ENCODE data around the gene DCAF7.

Gene DCAF7

GRCh38 chr17:63537991-63538692, 12.1 kb upstream of the DCAF7 start:
- no peak overlapping the region for H3K4me3 ChIP-seq (replicated peaks in 1 of 2; ENCODE audit: low read depth in 2 of 2, low read length in 2 of 2)
- no peak for TF ChIP-seq CTCF (IDR thresholded peaks at IDR 0.05; ENCODE audit: low read depth, low read length)
- DNase-seq (ENCODE audit: low read depth in 2 of 2) = no peak

- no peak overlapping the region for H3K4me3 ChIP-seq (replicated peaks in 1 of 2; ENCODE audit: low read depth in 2 of 2, low read length in 2 of 2)
- no peak for DNase-seq (ENCODE audit: low read depth in 2 of 2)
- no peak for TF ChIP-seq CTCF (IDR thresholded peaks at IDR 0.05; ENCODE audit: low read depth, low read length)
Measured at GRCh38 chr17:63538693-63539595, 11.3 kb upstream of the DCAF7 start.

GRCh38 chr17:63540590-63540989, 9.7 kb upstream of the DCAF7 start:
- no peak for TF ChIP-seq CTCF (IDR thresholded peaks at IDR 0.05; ENCODE audit: low read depth, low read length)
- DNase-seq (ENCODE audit: low read depth in 2 of 2) = no peak
- H3K4me3 ChIP-seq (replicated peaks in 1 of 2; ENCODE audit: low read depth in 2 of 2, low read length in 2 of 2) = no peak overlapping the region

GRCh38 chr17:63542218-63542545, 8.1 kb upstream of the DCAF7 start:
- TF ChIP-seq CTCF (IDR thresholded peaks at IDR 0.05; ENCODE audit: low read depth, low read length) = no peak
- no peak overlapping the region for H3K4me3 ChIP-seq (replicated peaks in 1 of 2; ENCODE audit: low read depth in 2 of 2, low read length in 2 of 2)
- no peak for DNase-seq (ENCODE audit: low read depth in 2 of 2)

- no peak for TF ChIP-seq CTCF (IDR thresholded peaks at IDR 0.05; ENCODE audit: low read depth, low read length)
- no peak for DNase-seq (ENCODE audit: low read depth in 2 of 2)
- no peak overlapping the region for H3K4me3 ChIP-seq (replicated peaks in 1 of 2; ENCODE audit: low read depth in 2 of 2, low read length in 2 of 2)
Measured at GRCh38 chr17:63542942-63543821, 7.1 kb upstream of the DCAF7 start.

GRCh38 chr17:63543822-63544420, 6.4 kb upstream of the DCAF7 start:
- H3K4me3 ChIP-seq (replicated peaks in 1 of 2; ENCODE audit: low read depth in 2 of 2, low read length in 2 of 2) = no peak overlapping the region
- no peak for TF ChIP-seq CTCF (IDR thresholded peaks at IDR 0.05; ENCODE audit: low read depth, low read length)
- DNase-seq (ENCODE audit: low read depth in 2 of 2) = no peak
